Testis (tissue), 2 donors: ENCODE data around the gene RALGAPA1.

Experiments used
- CTCF ChIP-seq, 3 experiments: fragments of 450-650 bp in 2 of 3; fragments of 200-600 bp in 1 of 3; sonication (generic) in 1 of 3; IDR thresholded peaks; one replicate each; pipeline ENCODE4 v1.5.1; 2016 to 2019; ENCODE audit warnings: antibody characterized with exemption in 3 of 3, mild to moderate bottlenecking in 2 of 3, moderate library complexity in 1 of 3
- POLR2A ChIP-seq: fragments of 450-650 bp; IDR thresholded peaks from one replicate; pipeline ENCODE4 v1.6.1; 2017; ENCODE audit warnings: antibody characterized with exemption, mild to moderate bottlenecking, moderate library complexity

- no peak for TF ChIP-seq POLR2A
- TF ChIP-seq CTCF (IDR thresholded peaks at IDR 0.05): no peak
These were observed 56.7 kb downstream of the RALGAPA1 start for GRCh38 chr14:35752380-35752779.
